A673 (cell line): ENCODE data around the gene CCDC82. TPM values are rescaled to one million over a fixed set of nuclear protein-coding genes. Genes with fewer than 3 reads are reported as not detected.
"Not testable (repeated sequence)": the region's sequence is repeated elsewhere in the genome, so short reads cannot be mapped to it uniquely, and the experiment has no call there.

ENCODE experiments used
- BruUV-seq: library from RNA; stranded (reverse); fragments of 400-500 nt; replicated peaks from 2 replicates; lab custom pipeline; 2021; lab: Mats Ljungman, UMichigan
- CTCF ChIA-PET: fragments of 300-600 bp; sonication (Branson Sonifier 250); formaldehyde crosslinking; loops from one replicate; lab custom pipeline; 2022; ENCODE audit warnings: antibody characterized with exemption; lab: Charles Lee
- POLR2A ChIA-PET: fragments of 300-600 bp; sonication (Branson Sonifier 250); formaldehyde crosslinking; loops from one replicate; lab custom pipeline; 2022; ENCODE audit warnings: antibody characterized with exemption; ENCODE audit not compliant: low non-redundant PET; lab: Charles Lee
- DNase-seq: peaks from one replicate; pipeline ENCODE4 v3.0.0-alpha.2; 2015; ENCODE audit warnings: low spot score
- H3K27ac ChIP-seq: fragments of 200-600 bp; sonication (generic); 2 replicates; pipeline ENCODE4 v1.5.1; 2016; ENCODE audit warnings: mixed run types, low read depth, mild to moderate bottlenecking, mixed read lengths, antibody characterized with exemption, low read length; ENCODE audit not compliant: poor library complexity, severe bottlenecking
- H3K27me3 ChIP-seq: fragments of 200-600 bp; sonication (generic); replicated peaks from 2 replicates; pipeline ENCODE4 v1.6.1; 2017; ENCODE audit warnings: mixed run types, low read depth, mild to moderate bottlenecking, mixed read lengths, antibody characterized with exemption, low read length; ENCODE audit not compliant: insufficient read depth, poor library complexity
- H3K36me3 ChIP-seq: fragments of 200-600 bp; sonication (generic); 2 replicates; pipeline ENCODE4 v1.6.1; 2016; ENCODE audit warnings: mixed run types, mild to moderate bottlenecking, mixed read lengths, antibody characterized with exemption, low read length; ENCODE audit not compliant: insufficient read depth, poor library complexity, severe bottlenecking
- H3K4me1 ChIP-seq: fragments of 200-600 bp; sonication (generic); 2 replicates; pipeline ENCODE4 v1.6.1; 2017; ENCODE audit warnings: mixed run types, mild to moderate bottlenecking, mixed read lengths, antibody characterized with exemption, low read length; ENCODE audit not compliant: insufficient read depth, poor library complexity, severe bottlenecking
- H3K4me3 ChIP-seq: fragments of 200-600 bp; sonication (generic); 2 replicates; pipeline ENCODE4 v1.5.1; 2016; ENCODE audit warnings: low read depth, mixed run types, mild to moderate bottlenecking, mixed read lengths, low read length; ENCODE audit not compliant: poor library complexity, severe bottlenecking
- H3K9me3 ChIP-seq: fragments of 200-600 bp; sonication (generic); 2 replicates; pipeline ENCODE4 v1.6.1; 2016; ENCODE audit warnings: mixed run types, low read depth, mild to moderate bottlenecking, mixed read lengths, antibody characterized with exemption, low read length; ENCODE audit not compliant: poor library complexity, severe bottlenecking
- EZH2 ChIP-seq: fragments of 200-600 bp; sonication (generic); IDR thresholded peaks from 2 replicates; pipeline ENCODE4 v1.6.1; 2017; ENCODE audit warnings: borderline replicate concordance, low read depth, mild to moderate bottlenecking, mixed read lengths, antibody characterized with exemption, low read length; ENCODE audit not compliant: poor library complexity, severe bottlenecking
- intact Hi-C: fragments of 100-400 bp; cut with micrococcal nuclease; formaldehyde crosslinking; loops from one replicate; pipeline ENCODE4 v1.10.0; 2022; ENCODE audit not compliant: unreplicated experiment
- total RNA-seq: library from RNA; stranded (reverse); gene quantifications from 2 replicates; pipeline ENCODE4 v1.2.3, GENCODE V29; 2021
- TF ChIP-seq, protein P1 (sequence below): fragments of 300-800, 200-600 bp; sonication (generic); conservative IDR thresholded peaks from 2 replicates; pipeline ENCODE4 v1.5.1; 2017; ENCODE audit warnings: low read depth, mild to moderate bottlenecking, antibody characterized with exemption, low read length, moderate library complexity, mixed read lengths

The CCDC82 gene
- total RNA-seq, 1 experiment from 2014 or later: 33.1 TPM

DNA sequence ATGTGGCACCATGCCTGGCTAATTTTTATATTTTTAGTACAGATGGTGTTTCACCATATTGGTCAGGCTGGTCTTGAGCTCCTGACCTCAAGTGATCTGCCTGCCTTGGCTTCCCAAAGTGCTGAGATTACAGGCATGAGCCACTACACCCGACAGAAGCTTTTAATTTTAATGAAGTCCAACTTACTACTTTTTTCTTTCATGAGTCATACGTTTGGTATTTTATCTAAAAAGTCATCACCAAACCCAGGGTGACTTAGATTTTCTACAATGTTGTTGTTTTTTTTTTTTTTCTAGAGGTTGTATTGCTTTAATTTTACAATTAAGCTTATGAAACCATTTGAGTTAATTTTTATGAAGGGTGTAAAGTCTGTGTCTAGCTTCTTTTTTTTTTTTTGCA is 35.0 kb upstream of the CCDC82 start:
- Histone ChIP-seq H3K36me3 (no peaks in the 10 kb centered on the region), H3K27me3 (no peaks in the 10 kb centered on the region), H3K9me3 (no peaks in the 10 kb centered on the region), H3K4me1 (no peaks in the 10 kb centered on the region), H3K4me3 (no peak overlapping the region), H3K27ac (no peak overlapping the region)
- POLR2A ChIA-PET: no interaction called here
- CTCF ChIA-PET: interaction anchor here (0.6 to 1.2 kb wide), 12 partner anchors 31 to 1331 kb away, joined by 3 to 11 read pairs (median 4); no protein-coding TSS in a partner anchor
- TF ChIP-seq, protein P1, sequence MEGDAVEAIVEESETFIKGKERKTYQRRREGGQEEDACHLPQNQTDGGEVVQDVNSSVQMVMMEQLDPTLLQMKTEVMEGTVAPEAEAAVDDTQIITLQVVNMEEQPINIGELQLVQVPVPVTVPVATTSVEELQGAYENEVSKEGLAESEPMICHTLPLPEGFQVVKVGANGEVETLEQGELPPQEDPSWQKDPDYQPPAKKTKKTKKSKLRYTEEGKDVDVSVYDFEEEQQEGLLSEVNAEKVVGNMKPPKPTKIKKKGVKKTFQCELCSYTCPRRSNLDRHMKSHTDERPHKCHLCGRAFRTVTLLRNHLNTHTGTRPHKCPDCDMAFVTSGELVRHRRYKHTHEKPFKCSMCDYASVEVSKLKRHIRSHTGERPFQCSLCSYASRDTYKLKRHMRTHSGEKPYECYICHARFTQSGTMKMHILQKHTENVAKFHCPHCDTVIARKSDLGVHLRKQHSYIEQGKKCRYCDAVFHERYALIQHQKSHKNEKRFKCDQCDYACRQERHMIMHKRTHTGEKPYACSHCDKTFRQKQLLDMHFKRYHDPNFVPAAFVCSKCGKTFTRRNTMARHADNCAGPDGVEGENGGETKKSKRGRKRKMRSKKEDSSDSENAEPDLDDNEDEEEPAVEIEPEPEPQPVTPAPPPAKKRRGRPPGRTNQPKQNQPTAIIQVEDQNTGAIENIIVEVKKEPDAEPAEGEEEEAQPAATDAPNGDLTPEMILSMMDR: no peak
- no peak for TF ChIP-seq EZH2
- intact Hi-C loops: loop anchor here (5.0 kb wide), 2 partner anchors 1357 to 1907 kb away; partner anchors contain the start of gene SRSF8
- BruUV-seq: no TSS peak
- DNase-seq: peak; percentile 46

DNA sequence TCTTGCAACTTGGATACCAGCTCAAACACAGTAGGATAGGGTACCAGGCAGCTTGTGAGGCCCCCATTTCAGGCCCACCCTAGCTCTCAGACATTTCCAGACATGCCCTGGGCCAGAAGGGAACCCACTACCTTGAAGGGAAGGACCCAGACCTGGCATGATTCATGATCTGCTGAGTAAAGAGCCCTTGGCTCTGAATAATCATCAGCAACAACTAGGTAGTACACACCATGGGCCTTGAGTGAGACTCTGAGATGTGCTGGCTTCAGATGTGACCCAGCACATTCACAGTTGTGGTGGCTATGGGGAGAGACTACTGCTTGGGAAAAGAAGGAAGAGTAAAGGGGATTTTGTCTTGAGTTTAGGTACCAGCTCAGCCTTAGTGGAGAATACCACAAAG is 23.7 kb upstream of the CCDC82 start:
- Histone ChIP-seq H3K36me3 (no peaks in the 10 kb centered on the region), H3K27ac (no peak overlapping the region), H3K9me3 (no peaks in the 10 kb centered on the region), H3K27me3 (no peaks in the 10 kb centered on the region), H3K4me3 (no peak overlapping the region), H3K4me1 (no peaks in the 10 kb centered on the region)
- TF ChIP-seq, protein P1: no peak
- no peak for TF ChIP-seq EZH2
- intact Hi-C loops: no loop called here
- no TSS peak for BruUV-seq
- CTCF ChIA-PET: no interaction called here
- POLR2A ChIA-PET: no interaction called here
- DNase-seq: no peak

DNA sequence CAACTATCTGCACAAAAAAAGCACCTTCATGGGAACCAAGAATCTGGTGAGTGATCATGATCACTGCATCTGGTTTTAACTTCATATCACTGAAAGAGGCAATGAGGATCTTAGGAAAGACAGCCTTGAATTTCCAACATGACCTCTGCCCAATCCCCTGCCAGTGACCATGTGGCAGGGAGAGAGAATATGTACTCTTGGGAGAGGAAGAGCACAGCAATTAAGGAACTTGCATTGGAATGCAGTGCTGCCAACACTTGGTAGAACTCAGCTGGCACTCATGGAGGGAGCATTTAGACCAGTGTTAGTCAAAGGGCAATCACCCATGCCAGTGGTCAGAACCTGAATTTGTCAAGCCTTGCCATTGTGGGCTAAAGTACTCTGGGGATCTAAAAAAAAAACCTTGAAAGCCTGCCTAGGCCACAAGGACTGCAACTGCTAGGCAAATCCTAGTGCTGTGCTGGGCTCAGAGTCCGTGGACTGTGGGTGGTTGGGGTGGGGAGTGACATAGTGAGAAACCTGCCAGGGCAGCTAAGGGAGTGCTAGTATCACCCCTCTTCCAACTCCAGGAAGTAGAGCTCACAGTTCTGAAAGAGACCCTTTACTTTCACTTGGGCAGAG is 23.2 kb upstream of the CCDC82 start:
- BruUV-seq: no TSS peak
- no peak overlapping the region for H3K27ac ChIP-seq
- intact Hi-C loops: no loop called here
- no peak for DNase-seq
- CTCF ChIA-PET: no interaction called here
- H3K9me3 ChIP-seq: no peaks in the 10 kb centered on the region
- POLR2A ChIA-PET: no interaction called here
- no peaks in the 10 kb centered on the region for H3K4me1 ChIP-seq
- TF ChIP-seq, protein P1: no peak
- TF ChIP-seq EZH2: no peak
- H3K36me3 ChIP-seq: no peaks in the 10 kb centered on the region
- no peak overlapping the region for H3K4me3 ChIP-seq
- no peaks in the 10 kb centered on the region for H3K27me3 ChIP-seq

DNA sequence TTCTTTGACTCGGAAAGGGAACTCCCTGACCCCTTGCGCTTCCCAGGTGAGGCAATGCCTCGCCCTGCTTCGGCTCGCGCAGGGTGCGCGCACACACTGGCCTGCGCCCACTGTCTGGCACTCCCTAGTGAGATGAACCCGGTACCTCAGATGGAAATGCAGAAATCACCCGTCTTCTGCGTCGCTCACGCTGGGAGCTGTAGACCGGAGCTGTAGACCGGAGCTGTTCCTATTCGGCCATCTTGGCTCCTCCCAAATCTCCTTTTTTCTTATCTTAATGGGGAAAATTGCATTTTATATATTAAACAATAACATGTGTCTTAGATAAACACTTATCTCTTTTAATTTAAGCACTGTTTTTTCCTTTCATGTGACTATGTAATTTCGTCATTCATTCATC is 21.7 kb upstream of the CCDC82 start:
- H3K9me3 ChIP-seq, BruUV-seq, H3K4me3 ChIP-seq, POLR2A ChIA-PET, H3K27ac ChIP-seq, intact Hi-C loops, H3K36me3 ChIP-seq, DNase-seq, H3K4me1 ChIP-seq, CTCF ChIA-PET, H3K27me3 ChIP-seq: not testable (repeated sequence)
